HEK293 (cell line): ENCODE data around the gene TTC7B.

Experiments
- BCL6B ChIP-seq: fragments of 450-650 bp; formaldehyde crosslinking; IDR thresholded peaks from 2 replicates; pipeline ENCODE4 v1.5.1; 2017; ENCODE audit warnings: missing biosample characterization, missing genetic modification characterization
- HOXD13 ChIP-seq: sonication (generic); formaldehyde crosslinking; IDR thresholded peaks from 2 replicates; pipeline ENCODE4 v1.8.0; 2022; ENCODE audit warnings: missing genetic modification reagents, borderline replicate concordance
- IKZF3 ChIP-seq: fragments of 450-650 bp; IDR thresholded peaks from 2 replicates; pipeline ENCODE4 v1.5.0; 2018; ENCODE audit warnings: missing biosample characterization, mild to moderate bottlenecking, missing genetic modification characterization, moderate library complexity
- KLF17 ChIP-seq: fragments of 450-650 bp; formaldehyde crosslinking; IDR thresholded peaks from 2 replicates; pipeline ENCODE4 v1.5.1; 2016; ENCODE audit warnings: missing biosample characterization, missing genetic modification characterization
- PRDM1 ChIP-seq: fragments of 450-650 bp; formaldehyde crosslinking; IDR thresholded peaks from 2 replicates; pipeline ENCODE4; 2016; ENCODE audit warnings: missing biosample characterization, missing genetic modification characterization
- REST ChIP-seq: fragments of 450-650 bp; formaldehyde crosslinking; IDR thresholded peaks from 2 replicates; pipeline ENCODE4 v1.5.1; 2016; ENCODE audit warnings: missing biosample characterization, missing genetic modification characterization
- TCF7L2 ChIP-seq: IDR thresholded peaks from 2 replicates; pipeline ENCODE4 v1.6.1; 2011; ENCODE audit warnings: low read depth, mild to moderate bottlenecking, inconsistent platforms, low read length, moderate library complexity, borderline replicate concordance
- ZBTB10 ChIP-seq: fragments of 450-650 bp; formaldehyde crosslinking; IDR thresholded peaks from 2 replicates; pipeline ENCODE4 v1.5.1; 2016; ENCODE audit warnings: missing biosample characterization, missing genetic modification characterization
- ZNF140 ChIP-seq: fragments of 450-650 bp; formaldehyde crosslinking; IDR thresholded peaks from 2 replicates; pipeline ENCODE4 v1.5.1; 2016; ENCODE audit warnings: missing biosample characterization, missing genetic modification characterization
- ZNF157 ChIP-seq: fragments of 450-650 bp; formaldehyde crosslinking; IDR thresholded peaks from 2 replicates; pipeline ENCODE4 v1.5.1; 2016; ENCODE audit warnings: missing biosample characterization, missing genetic modification characterization
- ZNF169 ChIP-seq: fragments of 450-650 bp; formaldehyde crosslinking; IDR thresholded peaks from 2 replicates; pipeline ENCODE4 v1.5.1; 2016; ENCODE audit warnings: missing biosample characterization, missing genetic modification characterization
- ZNF2 ChIP-seq: fragments of 450-650 bp; formaldehyde crosslinking; IDR thresholded peaks from 2 replicates; pipeline ENCODE4 v1.5.1; 2016; ENCODE audit warnings: missing biosample characterization, missing genetic modification characterization
- ZNF202 ChIP-seq: fragments of 450-650 bp; formaldehyde crosslinking; IDR thresholded peaks from 2 replicates; pipeline ENCODE4 v1.5.1; 2016; ENCODE audit warnings: missing biosample characterization, missing genetic modification characterization, borderline replicate concordance
- ZNF23 ChIP-seq: fragments of 450-650 bp; formaldehyde crosslinking; IDR thresholded peaks from 2 replicates; pipeline ENCODE4 v1.5.1; 2016; ENCODE audit warnings: missing biosample characterization, missing genetic modification characterization, borderline replicate concordance
- ZNF248 ChIP-seq: fragments of 450-650 bp; formaldehyde crosslinking; IDR thresholded peaks from 2 replicates; pipeline ENCODE4 v1.5.1; 2017; ENCODE audit warnings: missing biosample characterization, missing genetic modification characterization
- ZNF302 ChIP-seq: fragments of 450-650 bp; formaldehyde crosslinking; IDR thresholded peaks from 2 replicates; pipeline ENCODE4 v1.5.1; 2016; ENCODE audit warnings: missing biosample characterization, missing genetic modification characterization, low read depth
- ZNF518A ChIP-seq: fragments of 450-650 bp; formaldehyde crosslinking; conservative IDR thresholded peaks from 2 replicates; pipeline ENCODE4 v1.5.1; 2016; ENCODE audit warnings: low read depth, missing biosample characterization, missing genetic modification characterization
- ZNF561 ChIP-seq: fragments of 450-650 bp; IDR thresholded peaks from 2 replicates; pipeline ENCODE4 v1.5.1; 2018; ENCODE audit warnings: missing biosample characterization, missing genetic modification characterization, borderline replicate concordance
- ZNF585B ChIP-seq: fragments of 450-650 bp; formaldehyde crosslinking; IDR thresholded peaks from 2 replicates; pipeline ENCODE4 v1.5.1; 2016; ENCODE audit warnings: missing biosample characterization, missing genetic modification characterization
- ZNF596 ChIP-seq: fragments of 450-650 bp; IDR thresholded peaks from 2 replicates; pipeline ENCODE4 v1.5.0; 2018; ENCODE audit warnings: missing biosample characterization, mild to moderate bottlenecking, missing genetic modification characterization, moderate library complexity
- ZNF626 ChIP-seq: fragments of 450-650 bp; sonication (Bioruptor Pico); formaldehyde crosslinking; IDR thresholded peaks from 2 replicates; pipeline ENCODE4 v1.5.1; 2018; ENCODE audit warnings: missing biosample characterization, missing genetic modification characterization, inconsistent platforms
- ZNF629 ChIP-seq: fragments of 450-650 bp; formaldehyde crosslinking; IDR thresholded peaks from 2 replicates; pipeline ENCODE4 v1.5.1; 2017; ENCODE audit warnings: missing biosample characterization, missing genetic modification characterization
- ZNF791 ChIP-seq: fragments of 450-650 bp; formaldehyde crosslinking; IDR thresholded peaks from 2 replicates; pipeline ENCODE4 v1.5.1; 2016; ENCODE audit warnings: missing biosample characterization, missing genetic modification characterization
- ZSCAN4 ChIP-seq: fragments of 450-650 bp; formaldehyde crosslinking; IDR thresholded peaks from 2 replicates; pipeline ENCODE4 v1.5.1; 2017; ENCODE audit warnings: missing biosample characterization, missing genetic modification characterization
- ZXDB ChIP-seq: fragments of 450-650 bp; formaldehyde crosslinking; IDR thresholded peaks from 2 replicates; pipeline ENCODE4 v1.5.1; 2016; ENCODE audit warnings: missing biosample characterization, missing genetic modification characterization

TTC7B gene

GRCh38 chr14:90827919-90828610, 11.8 kb upstream of the TTC7B start (continued):
- TF ChIP-seq ZNF626 = no peak
- TF ChIP-seq PRDM1 (tag by site-specific recombination) = no peak
- no peak for TF ChIP-seq ZNF23 (tag by site-specific recombination)
- TF ChIP-seq ZNF561 (tag by site-specific recombination) = 0 out of 2 replicates have a peak, but pooled peaks have one; percentile 45
- TF ChIP-seq ZNF596 (tag by site-specific recombination) = no peak
- TF ChIP-seq KLF17 (tag by site-specific recombination) = peak; percentile 74
- TF ChIP-seq ZNF140 (tag by site-specific recombination) = no peak
- no peak for TF ChIP-seq ZSCAN4 (tag by site-specific recombination)
- no peak for TF ChIP-seq ZNF248 (tag by site-specific recombination)
- no peak for TF ChIP-seq ZNF169
- no peak for TF ChIP-seq ZNF518A (tag by site-specific recombination)
- peak; percentile 68; the same call in 1 of the 2 replicates for TF ChIP-seq ZXDB
- no peak for TF ChIP-seq REST (tag by site-specific recombination)
- no peak for TF ChIP-seq ZNF157 (tag by site-specific recombination)
- no peak for TF ChIP-seq ZNF585B (tag by site-specific recombination)
- TF ChIP-seq ZNF629 = peak; percentile 63
- TF ChIP-seq ZNF791 (tag by site-specific recombination) = no peak
- no peak for TF ChIP-seq ZNF302 (tag by site-specific recombination)
- no peak for TF ChIP-seq ZNF202 (tag by site-specific recombination)
- peak; percentile 48 for TF ChIP-seq IKZF3 (tag by site-specific recombination)
- peak; percentile 36; the same call in 1 of the 2 replicates for TF ChIP-seq ZBTB10
- no peak for TF ChIP-seq TCF7L2
- no peak for TF ChIP-seq BCL6B
- TF ChIP-seq ZNF2 (tag by site-specific recombination) = 0 out of 2 replicates have a peak, but pooled peaks have one; percentile 48
- no peak for TF ChIP-seq HOXD13
